Mucosa of descending colon (tissue), 3 donors: Measurements from ENCODE around the gene KDM4C. TPM values are rescaled to one million over a fixed set of nuclear protein-coding genes. Genes with fewer than 3 reads are reported as not detected.
"Not testable (repeated sequence)": the region's sequence is repeated elsewhere in the genome, so short reads cannot be mapped to it uniquely, and the experiment has no call there.

Experiments
- ATAC-seq: fragments of 200-7000 bp; cut with Tn5 transposase; one replicate; pipeline ENCODE4 v1.9.1; 2020; ENCODE audit warnings: mild to moderate bottlenecking, moderate library complexity
- DNase-seq, 3 donors: peaks; one replicate each; pipeline ENCODE4 v3.0.0-alpha.2; 2020
- H3K36me3 ChIP-seq: fragments of 200-600 bp; one replicate; pipeline ENCODE4 v1.8.0; 2021; ENCODE audit warnings: low read depth, mild to moderate bottlenecking
- H3K4me1 ChIP-seq: fragments of 200-600 bp; one replicate; pipeline ENCODE4 v1.8.0; 2021; ENCODE audit warnings: low read depth, mild to moderate bottlenecking
- H3K4me3 ChIP-seq: fragments of 200-600 bp; one replicate; pipeline ENCODE4 v1.8.0; 2021; ENCODE audit warnings: mild to moderate bottlenecking
- H3K9me3 ChIP-seq: fragments of 200-600 bp; one replicate; pipeline ENCODE4 v1.8.0; 2021; ENCODE audit warnings: mild to moderate bottlenecking
- CTCF ChIP-seq: fragments of 200-600 bp; IDR thresholded peaks from one replicate; pipeline ENCODE4 v1.8.0; 2022; ENCODE audit warnings: antibody characterized with exemption, mild to moderate bottlenecking
- intact Hi-C, 2 donors: fragments of 100-400 bp; cut with DNase I in 1 of 2; cut with micrococcal nuclease in 1 of 2; formaldehyde crosslinking; loops; one replicate each; pipeline versions ENCODE4 v1.11.0 to v1.11.1; 2022; cut with DNase I, micrococcal nuclease
- total RNA-seq, 3 donors: library from RNA; stranded (reverse); fragmentation: NEBNext Ultra II Directional in 2 of 3; extraction: Animal tissue kit (Norgen Biotek cat#: 25700) in 2 of 3; gene quantifications; one replicate each; pipeline versions ENCODE4 v1.2.1 to v1.2.4, GENCODE V29; 2021 to 2023
- donor health status: DM: no; HTN: no; CAD: no; lungs with moderate emphysema.
- donor health status: DM: no; HTN: no; CAD: no.
- donor health status: DM: no; HTN: yes; CAD: no.

The KDM4C gene
- total RNA-seq, 3 donors from 2014 or later: 44.6 to 74.9 (median 50.9) TPM

- ATAC-seq (peak; percentile 57), DNase-seq (no peak)
- no peak for TF ChIP-seq CTCF
- Histone ChIP-seq H3K36me3 (no peaks in the 10 kb centered on the region), H3K9me3 (no peaks in the 10 kb centered on the region), H3K4me3 (no peak overlapping the region), H3K4me1 (no peaks in the 10 kb centered on the region)
- intact Hi-C loops: no loop called here
Measured at GRCh38 chr9:6944896-6945295, 187.1 kb downstream of the KDM4C start.

- no peaks in the 10 kb centered on the region for H3K9me3 ChIP-seq
- no peak for TF ChIP-seq CTCF
- DNase-seq (no peak), ATAC-seq (no peak)
- no peak overlapping the region for H3K4me3 ChIP-seq
- H3K36me3 ChIP-seq: no peaks in the 10 kb centered on the region
- intact Hi-C loops: no loop called here
- H3K4me1 ChIP-seq: no peaks in the 10 kb centered on the region
Measured at GRCh38 chr9:6945816-6946215, 188.0 kb downstream of the KDM4C start.

GRCh38 chr9:6946583-6947166 is 188.9 kb downstream of the KDM4C start:
- Histone ChIP-seq H3K36me3 (no peaks in the 10 kb centered on the region), H3K9me3 (no peaks in the 10 kb centered on the region), H3K4me3 (no peak overlapping the region), H3K4me1 (no peaks in the 10 kb centered on the region)
- no peak for ATAC-seq
- no peak for DNase-seq
- intact Hi-C loops: no loop called here
- no peak for TF ChIP-seq CTCF

DNA sequence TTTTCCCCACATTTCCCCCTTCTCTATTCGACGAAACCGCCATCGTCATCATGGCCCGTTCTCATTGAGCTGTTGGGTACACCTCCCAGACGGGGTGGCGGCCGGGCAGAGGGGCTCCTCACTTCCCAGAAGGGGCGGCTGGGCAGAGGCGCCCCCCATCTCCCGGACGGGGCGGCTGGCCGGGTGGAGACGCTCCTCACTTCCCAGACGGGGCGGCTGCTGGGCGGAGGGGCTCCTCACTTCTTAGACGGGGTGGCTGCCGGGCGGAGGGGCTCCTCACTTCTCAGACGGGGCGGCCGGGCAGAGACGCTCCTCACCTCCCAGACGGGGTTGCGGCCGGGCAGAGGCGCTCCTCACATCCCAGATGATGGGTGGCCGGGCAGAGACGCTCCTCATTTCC is 191.1 kb downstream of the KDM4C start:
- H3K36me3 ChIP-seq, ATAC-seq, H3K4me3 ChIP-seq, DNase-seq, intact Hi-C loops, H3K4me1 ChIP-seq, H3K9me3 ChIP-seq: not testable (repeated sequence)

DNA sequence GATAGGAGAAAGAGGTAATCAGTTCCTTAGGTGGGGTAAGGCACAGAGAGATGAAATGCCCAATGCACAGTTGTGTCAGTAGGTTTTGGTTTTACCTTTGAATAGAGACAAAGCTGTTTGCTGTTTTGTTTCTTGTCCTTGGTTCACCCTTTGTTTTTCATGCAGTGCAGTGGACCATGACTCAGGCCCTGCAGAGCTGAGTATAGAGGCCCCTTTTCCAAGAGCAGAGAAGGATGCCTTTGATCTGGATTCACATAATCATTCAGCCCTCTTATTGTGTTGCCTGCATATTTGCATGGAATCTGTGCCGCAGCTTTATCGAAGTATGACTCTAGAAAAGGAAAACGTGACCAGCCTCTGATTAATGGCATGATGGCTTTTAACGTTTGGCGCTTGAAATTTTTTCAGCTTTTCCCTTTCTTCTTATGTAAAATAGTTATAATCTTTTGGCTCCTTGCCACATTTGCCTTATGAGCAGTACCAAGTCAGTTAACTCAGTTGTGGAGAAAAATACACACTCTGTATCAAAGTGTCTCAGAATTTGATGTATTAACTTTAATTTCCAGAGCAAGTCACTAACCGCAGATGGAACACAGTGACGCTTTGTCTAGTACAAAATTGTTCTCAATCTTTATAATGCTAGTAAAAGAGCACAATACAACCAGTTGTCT is 197.6 kb downstream of the KDM4C start:
- H3K4me3 ChIP-seq: no peak overlapping the region
- H3K36me3 ChIP-seq: no peaks in the 10 kb centered on the region
- peaks cover 9% of the 10 kb centered on the region for H3K4me1 ChIP-seq
- intact Hi-C loops: no loop called here
- TF ChIP-seq CTCF: no peak
- no peak for DNase-seq
- no peaks in the 10 kb centered on the region for H3K9me3 ChIP-seq
- ATAC-seq: no peak

- ATAC-seq (no peak), DNase-seq (no peak)
- Histone ChIP-seq H3K4me3 (no peak overlapping the region), H3K36me3 (no peaks in the 10 kb centered on the region), H3K9me3 (no peaks in the 10 kb centered on the region), H3K4me1 (peaks cover 9% of the 10 kb centered on the region)
- intact Hi-C loops: no loop called here
- TF ChIP-seq CTCF: no peak
Measured at GRCh38 chr9:6956879-6957278, 199.1 kb downstream of the KDM4C start.
